ENCODE measurements around the gene IMMT.

GRCh38 chr2:86204458-86204857 is 9.2 kb upstream of the IMMT start:
- TF ChIP-seq POLR2A (IDR thresholded peaks at IDR 0.05; ENCODE audit: low read depth, low read length) (no peak), POLR2AphosphoS5 (IDR thresholded peaks at IDR 0.05; ENCODE audit: low read depth, low read length) (no peak), TAF1 (IDR thresholded peaks at IDR 0.05; ENCODE audit: low read depth, low read length) (no peak), POU2F2 (IDR thresholded peaks at IDR 0.05; ENCODE audit: low read depth, low read length) (no peak), PAX5 (IDR thresholded peaks at IDR 0.05; ENCODE audit: insufficient read depth, low read length, severe bottlenecking) (no peak)

All from GM12891 (cell line).